Measurements from ENCODE around the gene AKAP13.

Gene AKAP13

DNA sequence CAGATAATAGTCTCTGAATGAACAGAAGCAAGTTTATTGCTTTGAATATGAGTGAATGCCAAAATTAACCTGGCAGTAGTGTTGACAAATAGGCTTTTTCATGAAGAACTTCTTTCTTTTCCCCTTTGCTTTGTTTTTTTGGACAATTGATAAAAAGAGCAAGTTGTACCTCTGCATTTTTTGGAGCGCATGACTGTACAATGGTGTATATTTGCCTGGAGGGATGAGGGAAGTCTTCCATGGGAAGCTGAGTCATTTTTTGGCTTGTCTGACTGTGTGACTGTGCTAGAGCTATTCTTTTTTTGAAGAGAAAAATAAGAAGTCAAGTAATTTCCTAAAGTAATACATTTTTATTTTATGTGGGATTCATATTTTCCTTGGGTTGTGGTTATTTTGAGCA, 227.4 kb downstream of the AKAP13 start:
- DNase-seq: no peak

DNA sequence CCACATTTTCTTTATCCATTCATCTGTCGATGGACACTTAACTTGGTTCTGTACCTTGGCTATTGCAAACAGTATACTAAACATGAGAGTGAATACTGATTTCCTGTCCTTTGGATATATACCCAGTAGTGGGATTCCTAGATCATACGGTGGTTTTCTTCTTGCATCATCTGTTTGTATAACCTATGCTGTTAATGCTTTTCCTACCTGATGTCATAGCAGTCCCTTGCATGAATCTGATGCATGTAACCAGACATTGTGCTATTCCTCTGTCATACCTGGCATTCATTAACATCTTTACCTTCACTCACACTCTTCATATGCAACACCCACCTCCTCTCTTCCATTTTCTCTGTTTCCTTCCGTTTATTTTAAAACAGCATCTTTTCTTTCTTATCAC, 229.1 kb downstream of the AKAP13 start:
- no peak for DNase-seq

DNA sequence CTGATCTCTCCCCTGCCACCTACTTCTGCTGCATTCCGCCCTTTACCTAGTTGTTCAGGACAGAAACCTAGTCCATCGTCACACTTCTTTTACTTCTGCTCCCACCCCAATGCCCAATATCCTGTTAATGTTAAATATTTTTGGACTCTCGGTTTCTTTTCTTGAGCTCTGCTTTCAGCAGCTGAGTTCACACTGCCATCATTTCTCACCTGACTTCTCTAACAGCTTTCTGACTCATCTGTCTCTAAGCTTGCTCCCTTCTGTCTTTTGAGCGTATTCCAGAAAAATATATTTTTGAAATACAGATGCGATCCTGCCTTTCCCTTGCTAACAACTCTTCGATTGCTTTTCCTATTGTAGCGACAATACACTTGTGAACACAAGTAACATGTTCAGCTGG, 231.0 kb downstream of the AKAP13 start:
- DNase-seq: no peak

DNA sequence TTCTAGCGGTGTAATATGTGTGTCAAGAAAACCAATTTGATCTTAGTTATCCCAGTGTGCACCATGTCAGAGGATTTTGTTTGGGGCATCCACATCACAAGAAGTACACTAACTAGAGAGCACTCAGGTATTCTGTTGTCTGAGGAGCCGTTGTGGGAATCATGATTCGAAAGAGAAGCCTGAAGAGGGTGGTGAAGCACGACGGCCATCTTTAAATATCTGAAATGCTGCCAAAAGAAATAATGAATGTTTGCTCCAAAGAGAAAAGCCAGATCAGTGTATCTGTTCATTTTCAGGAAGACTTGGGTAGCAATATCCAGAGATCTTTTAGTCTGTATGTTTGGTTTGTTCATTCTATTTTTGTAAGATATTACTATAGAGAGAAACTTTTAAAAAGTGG, 233.7 kb downstream of the AKAP13 start:
- no peak for DNase-seq

GRCh38 chr15:85615930-85616329, 235.5 kb downstream of the AKAP13 start:
- no peak for DNase-seq

- DNase-seq: no peak
These were observed 236.2 kb downstream of the AKAP13 start for GRCh38 chr15:85616549-85617110.

- no peak for DNase-seq
These were observed 237.8 kb downstream of the AKAP13 start for GRCh38 chr15:85618228-85618505.

GRCh38 chr15:85618956-85619491, 238.6 kb downstream of the AKAP13 start:
- no peak for DNase-seq

DNA sequence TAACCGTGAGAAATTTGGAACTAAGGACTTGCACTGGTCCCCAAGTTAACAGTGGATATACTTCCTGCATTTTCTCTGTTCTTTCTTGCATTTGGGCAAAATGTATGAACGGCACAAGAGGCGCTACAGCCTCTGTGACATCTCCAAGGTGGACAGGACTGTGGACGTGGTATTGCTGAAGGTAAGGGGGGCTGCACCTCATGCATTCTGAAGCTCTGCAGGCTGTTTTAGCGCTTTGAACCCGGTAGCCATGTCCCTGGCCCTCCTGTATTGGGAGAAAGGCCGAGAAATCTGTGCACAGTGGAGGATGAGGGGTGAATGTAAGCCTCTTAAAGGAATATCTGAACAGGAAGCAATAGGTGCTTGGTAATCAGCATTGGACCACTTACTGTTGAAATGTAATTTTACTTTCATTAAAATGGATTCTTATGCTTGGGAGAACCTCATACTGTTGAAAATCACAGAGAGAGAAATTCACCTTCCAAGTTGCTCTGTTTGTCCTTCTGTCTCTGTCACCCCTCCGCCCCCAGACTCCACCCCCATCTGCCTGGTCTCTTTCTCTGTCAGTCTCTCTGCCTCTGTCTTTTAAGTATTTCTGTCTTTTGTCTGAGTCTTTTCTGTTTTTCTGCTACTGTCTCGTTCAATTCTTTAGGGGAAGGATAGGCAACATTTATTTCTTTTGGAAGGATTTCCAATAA, 239.7 kb downstream of the AKAP13 start:
- DNase-seq: no peak

GRCh38 chr15:85620690-85621049, 240.3 kb downstream of the AKAP13 start:
- DNase-seq: no peak

DNA sequence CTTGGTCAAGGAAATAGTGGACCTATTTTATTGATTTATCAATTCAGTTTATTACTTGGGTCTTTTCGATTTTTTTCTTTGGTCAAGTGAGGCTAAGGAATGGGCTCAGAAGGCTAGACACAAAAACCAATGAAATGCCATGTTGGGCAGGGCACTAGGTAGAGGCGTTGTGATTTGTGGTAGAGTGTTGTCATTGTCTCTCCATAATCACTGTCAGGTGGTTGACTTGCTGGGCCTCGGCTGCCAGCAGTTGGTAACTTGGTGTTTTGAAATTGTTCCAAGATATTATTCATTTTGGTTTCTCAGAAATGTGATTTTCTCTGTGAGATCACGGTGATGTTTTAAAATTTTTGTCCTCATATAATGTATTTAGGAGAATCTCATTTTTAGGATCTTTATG, 240.7 kb downstream of the AKAP13 start:
- no peak for DNase-seq

- no peak for DNase-seq
These were observed 241.9 kb downstream of the AKAP13 start for GRCh38 chr15:85622221-85622831.

DNA sequence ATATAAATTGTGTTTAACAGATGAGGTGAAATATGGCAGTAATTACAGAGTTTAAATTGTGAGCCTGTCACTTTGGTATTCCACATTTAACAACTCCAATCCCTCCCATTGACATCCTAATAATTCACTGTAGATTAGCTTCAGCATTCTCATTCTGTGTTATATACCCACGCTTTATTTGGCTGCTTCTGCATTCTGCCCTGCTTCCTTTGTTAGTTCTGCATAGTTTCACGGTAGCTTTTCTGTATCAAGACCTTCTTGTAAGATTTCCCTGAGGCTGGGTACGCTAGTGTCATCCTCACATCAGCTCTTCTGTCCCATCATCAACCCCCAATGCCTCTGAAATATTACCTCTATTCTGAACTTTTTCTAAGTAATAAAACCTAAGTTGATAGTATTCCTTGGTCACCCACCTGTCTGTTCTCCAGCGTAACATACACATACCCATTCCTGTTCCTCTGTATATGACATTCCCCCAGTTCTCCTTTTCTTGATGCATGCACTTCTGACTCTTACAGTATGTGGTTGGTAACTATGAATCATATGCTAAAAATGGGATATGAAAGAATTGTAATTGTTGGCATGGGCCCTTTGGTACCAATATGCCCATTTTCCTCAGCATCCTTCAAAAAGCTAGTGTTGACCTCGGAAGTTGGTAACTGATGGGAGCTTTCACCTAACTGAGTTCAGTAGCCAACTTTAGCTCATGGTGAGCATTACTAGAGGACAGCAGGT, 243.1 kb downstream of the AKAP13 start:
- DNase-seq: peak; percentile 36

DNA sequence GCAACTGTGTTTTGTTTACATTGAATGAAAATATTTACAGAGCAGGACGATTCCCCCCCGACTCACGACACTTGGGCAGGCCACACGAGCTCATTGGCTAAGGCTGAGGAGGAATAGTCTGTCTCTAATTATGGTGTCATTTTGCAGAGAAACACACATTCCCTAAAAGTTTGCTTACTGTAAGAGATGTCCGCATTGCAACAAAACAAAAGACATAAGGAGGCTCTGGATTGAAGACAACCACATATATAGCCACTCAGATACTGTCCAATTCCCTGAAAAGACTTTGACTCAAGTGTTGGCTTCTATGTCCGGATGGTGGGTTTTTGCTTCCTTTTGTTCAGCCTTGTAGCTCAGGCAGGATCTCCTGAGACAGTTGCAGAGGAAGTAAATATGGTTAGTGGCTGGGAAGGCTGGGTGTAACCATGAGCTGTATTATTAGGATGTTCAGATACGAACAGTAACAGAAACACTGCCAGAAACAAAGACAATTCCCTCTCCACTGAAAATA, 243.9 kb downstream of the AKAP13 start:
- no peak for DNase-seq

- no peak for DNase-seq
These were observed 244.9 kb downstream of the AKAP13 start for GRCh38 chr15:85625166-85625830.

- DNase-seq: no peak
These were observed 245.5 kb downstream of the AKAP13 start for GRCh38 chr15:85625856-85626255.

DNA sequence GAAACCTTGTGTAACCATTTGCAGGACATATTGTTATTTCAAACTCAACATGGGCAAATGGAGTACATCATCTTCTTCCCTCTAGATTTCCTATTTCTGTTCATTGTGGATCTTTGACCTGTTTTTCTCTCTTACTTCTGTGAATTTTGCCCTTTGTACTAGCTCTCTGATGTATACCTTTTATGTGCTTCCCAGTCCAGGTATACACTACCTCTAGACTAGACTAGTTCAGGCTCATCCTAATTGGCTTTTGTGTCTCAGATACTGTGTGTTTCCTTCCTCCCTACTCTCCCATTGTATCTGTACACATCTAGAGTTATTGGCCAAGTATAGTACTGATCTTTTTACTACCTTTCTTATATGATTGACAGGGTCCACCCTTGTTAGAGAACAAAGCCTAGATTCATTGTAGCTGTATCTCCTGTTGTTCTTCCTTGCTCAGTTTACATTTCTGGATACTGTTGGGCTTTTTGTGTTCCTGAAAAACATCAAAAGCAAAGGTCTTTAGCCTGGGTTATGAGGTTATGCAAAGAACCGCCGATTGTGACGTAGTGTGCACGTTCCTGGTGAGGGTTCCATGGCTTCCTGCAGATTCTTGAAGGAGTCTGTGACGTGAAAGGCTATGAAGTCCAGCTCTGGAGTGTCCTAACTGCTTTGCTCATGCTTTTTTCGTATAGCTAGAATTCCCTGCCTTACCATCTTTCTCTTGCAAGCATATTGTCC, 247.0 kb downstream of the AKAP13 start:
- no peak for DNase-seq

- DNase-seq: no peak
These were observed 249.9 kb downstream of the AKAP13 start for GRCh38 chr15:85630311-85630710.

GRCh38 chr15:85631018-85631417, 250.6 kb downstream of the AKAP13 start:
- no peak for DNase-seq

DNA sequence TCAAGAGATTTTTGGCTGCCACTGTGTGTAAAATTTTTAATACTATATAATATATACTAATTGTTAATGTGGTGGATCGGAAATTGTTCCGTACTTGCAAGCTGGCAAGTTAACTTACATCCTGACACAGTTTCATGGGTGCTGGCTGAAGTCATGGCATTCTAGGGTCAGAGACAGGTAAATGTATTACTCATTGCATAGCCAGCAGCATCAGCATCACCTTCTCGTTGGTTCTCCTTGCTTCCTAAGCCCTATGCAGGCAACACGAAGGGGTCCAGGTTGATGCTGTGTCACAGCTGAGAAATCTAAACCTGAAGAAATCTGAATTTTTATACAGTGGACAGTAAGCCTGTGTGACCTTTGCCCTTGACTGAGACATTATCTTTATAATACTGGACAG, 251.6 kb downstream of the AKAP13 start:
- DNase-seq: no peak

- DNase-seq: no peak
These were observed 253.5 kb downstream of the AKAP13 start for GRCh38 chr15:85633859-85634258.

DNA sequence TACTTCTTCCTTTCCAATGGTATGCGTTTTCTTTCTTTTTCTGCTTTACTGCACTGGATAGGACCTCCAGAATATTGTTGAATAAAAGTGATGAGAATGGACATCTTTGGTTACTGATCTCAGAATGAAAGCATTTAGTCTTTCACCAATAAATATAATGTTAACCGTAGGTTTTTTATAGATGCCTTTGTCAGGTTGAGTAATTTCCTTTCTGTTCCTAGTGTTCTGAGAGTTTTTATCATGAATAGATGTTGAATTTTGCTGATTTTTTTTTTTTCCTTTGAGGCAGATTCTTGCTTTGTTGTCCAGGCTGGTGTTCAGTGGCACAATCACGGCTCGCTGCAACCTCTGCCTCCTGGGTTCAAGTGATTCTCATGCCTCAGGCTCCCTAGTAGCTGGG, 255.9 kb downstream of the AKAP13 start:
- no peak for DNase-seq

Measured in SIG-M5 (cell line).